Measurements from ENCODE around the gene NBAS. TPM values are rescaled to one million over a fixed set of nuclear protein-coding genes. Genes with fewer than 3 reads are reported as not detected.

The NBAS gene
- total and polyA plus RNA-seq, 2 of the 13 experiments (the other 11 are each of a cell fraction or from before 2014, with no cell fraction given): 33.6 to 58.7 TPM

DNA sequence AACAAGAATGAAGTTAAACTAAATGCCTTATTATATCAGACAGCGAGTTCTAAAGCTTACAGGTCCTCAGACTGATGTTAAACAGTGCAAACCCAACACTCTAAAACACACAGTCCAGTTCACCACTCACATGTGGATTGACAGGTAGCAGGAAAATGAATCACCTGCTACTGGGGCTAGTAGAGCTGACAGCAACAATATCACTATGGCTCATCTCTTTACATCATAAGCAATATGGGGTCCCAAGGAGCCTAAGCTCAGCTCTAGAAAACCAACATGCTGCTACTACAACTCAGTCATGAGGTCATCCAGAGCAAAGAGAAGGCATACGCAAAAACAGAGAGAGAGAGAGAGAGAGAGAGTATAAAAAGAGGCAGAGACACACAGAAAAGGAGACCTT, 145.4 kb downstream of the NBAS start:
- Histone ChIP-seq H3K27me3 (ENCODE audit: control insufficient read depth in 1 of 2, insufficient read depth in 2 of 2, low read length in 2 of 2) (no peaks in the 10 kb centered on the region), H3K4me2 (ENCODE audit: low read depth, low read length) (no peak overlapping the region), H3K9me3 (ENCODE audit: low read length) (no peaks in the 10 kb centered on the region), H3K27ac (ENCODE audit: extremely low read length, insufficient read depth, low read length) (no peak overlapping the region), H2AFZ (ENCODE audit: low read length) (no peak overlapping the region), H3K4me3 (replicated peaks in 1 of 3; ENCODE audit: insufficient read depth in 1 of 3, low read depth in 2 of 3, low read length in 3 of 3) (no peak overlapping the region), H4K20me1 (ENCODE audit: insufficient read depth, low read length) (no peaks in the 10 kb centered on the region), H3K79me2 (ENCODE audit: insufficient read depth, low read length) (no peaks in the 10 kb centered on the region), H3K4me1 (ENCODE audit: insufficient read depth, low read length) (no peaks in the 10 kb centered on the region), H3K9ac (ENCODE audit: insufficient read depth, low read depth, low read length) (no peak overlapping the region), H3K36me3 (replicated peaks in 1 of 2; ENCODE audit: control insufficient read depth in 1 of 2, insufficient read depth in 2 of 2, low read length in 2 of 2) (peaks cover 5 to 20% of the 10 kb centered on the region in 2 experiments; a peak in 4 of 5 replicates)
- no TSS peak for BruUV-seq (replicated peaks)
- in situ Hi-C loops (cut with HindIII; ENCODE audit: extremely low pct_ligation_motif_present, low pct_unique_long_range_greater_than_20kb): no loop called here
- DNase-seq (ENCODE audit: low spot score): no peak
- no peak for TF ChIP-seq ARNT (IDR thresholded peaks at IDR 0.05)
- TF ChIP-seq, protein P1, sequence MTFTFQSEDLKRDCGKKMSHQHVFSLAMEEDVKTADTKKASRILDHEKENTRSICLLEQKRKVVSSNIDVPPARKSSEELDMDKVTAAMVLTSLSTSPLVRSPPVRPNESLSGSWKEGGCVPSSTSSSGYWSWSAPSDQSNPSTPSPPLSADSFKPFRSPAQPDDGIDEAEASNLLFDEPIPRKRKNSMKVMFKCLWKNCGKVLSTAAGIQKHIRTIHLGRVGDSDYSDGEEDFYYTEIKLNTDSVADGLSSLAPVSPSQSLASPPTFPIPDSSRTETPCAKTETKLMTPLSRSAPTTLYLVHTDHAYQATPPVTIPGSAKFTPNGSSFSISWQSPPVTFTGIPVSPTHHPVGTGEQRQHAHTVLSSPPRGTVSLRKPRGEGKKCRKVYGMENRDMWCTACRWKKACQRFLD (CRISPR knock-in tag; IDR thresholded peaks at IDR 0.05; ENCODE audit: borderline replicate concordance): no peak
- no peak for TF ChIP-seq XRCC5 (optimal IDR thresholded peaks at IDR 0.05; ENCODE audit: low read length)
- no peak for FAIRE-seq
- WGBS (ENCODE audit: low lambda C conversion rate): 97% methylated on average over 2 of the region's 2 CpGs
- intact Hi-C loops (cut with micrococcal nuclease; ENCODE audit: unreplicated experiment): no loop called here
- POLR2A ChIA-PET: no interaction called here
- ATAC-seq: no peak
- CTCF ChIA-PET (ENCODE audit: low intra/inter-chr PET ratio, low total read pairs): no interaction called here

DNA sequence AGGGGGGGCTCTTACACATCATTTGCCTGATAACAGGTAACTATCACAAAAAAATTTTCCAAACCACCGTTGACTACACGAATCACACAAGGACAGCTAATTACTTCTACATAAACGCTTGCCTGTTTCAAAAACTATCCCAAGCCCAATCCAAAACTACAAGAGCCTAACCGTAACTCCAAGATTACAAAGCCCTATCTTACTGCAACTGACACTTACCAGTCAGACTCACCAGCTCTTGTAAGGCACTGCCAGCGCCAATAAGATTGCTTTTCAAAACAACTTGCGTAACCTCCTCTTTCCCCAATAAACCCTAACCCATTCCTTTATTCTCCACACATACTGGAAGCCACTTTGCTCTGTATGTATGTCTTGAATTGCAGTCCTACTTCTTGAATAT, 148.4 kb downstream of the NBAS start:
- Histone ChIP-seq H3K9me3 (ENCODE audit: low read length) (no peaks in the 10 kb centered on the region), H3K4me2 (ENCODE audit: low read depth, low read length) (no peak overlapping the region), H3K4me3 (replicated peaks in 1 of 3; ENCODE audit: insufficient read depth in 1 of 3, low read depth in 2 of 3, low read length in 3 of 3) (no peak overlapping the region), H4K20me1 (ENCODE audit: insufficient read depth, low read length) (no peaks in the 10 kb centered on the region), H3K79me2 (ENCODE audit: insufficient read depth, low read length) (no peaks in the 10 kb centered on the region), H3K27me3 (ENCODE audit: control insufficient read depth in 1 of 2, insufficient read depth in 2 of 2, low read length in 2 of 2) (no peaks in the 10 kb centered on the region), H3K9ac (ENCODE audit: insufficient read depth, low read depth, low read length) (no peak overlapping the region), H3K27ac (ENCODE audit: extremely low read length, insufficient read depth, low read length) (no peak overlapping the region), H3K36me3 (replicated peaks in 1 of 2; ENCODE audit: control insufficient read depth in 1 of 2, insufficient read depth in 2 of 2, low read length in 2 of 2) (peaks cover 7 to 24% of the 10 kb centered on the region in 2 experiments; a peak in 4 of 5 replicates), H3K4me1 (ENCODE audit: insufficient read depth, low read length) (no peaks in the 10 kb centered on the region), H2AFZ (ENCODE audit: low read length) (no peak overlapping the region)
- in situ Hi-C loops (cut with HindIII; ENCODE audit: extremely low pct_ligation_motif_present, low pct_unique_long_range_greater_than_20kb): no loop called here
- ChIA-PET POLR2A (no interaction called here), CTCF (ENCODE audit: low intra/inter-chr PET ratio, low total read pairs) (no interaction called here)
- no peak for ATAC-seq
- no TSS peak for BruUV-seq (replicated peaks)
- intact Hi-C loops (cut with micrococcal nuclease; ENCODE audit: unreplicated experiment): no loop called here
- DNase-seq (ENCODE audit: low spot score): no peak
- TF ChIP-seq PCBP1 (IDR thresholded peaks at IDR 0.05; ENCODE audit: borderline replicate concordance, low read depth, low read length) (no peak), ZNF10 (CRISPR knock-in tag; IDR thresholded peaks at IDR 0.05; ENCODE audit: borderline replicate concordance, low read depth) (no peak), ZNF468 (CRISPR knock-in tag; IDR thresholded peaks at IDR 0.05) (no peak), MAFG (CRISPR knock-in tag; IDR thresholded peaks at IDR 0.05) (no peak), NFRKB (IDR thresholded peaks at IDR 0.05) (no peak), TCF12 (IDR thresholded peaks at IDR 0.05) (no peak), TCF12 (CRISPR knock-in tag; IDR thresholded peaks at IDR 0.05) (no peak), CEBPB (IDR thresholded peaks at IDR 0.05; ENCODE audit: borderline replicate concordance, low read depth, low read length) (0 out of 2 replicates have a peak, but pooled peaks have one; percentile 14)
- TF ChIP-seq, protein P2, sequence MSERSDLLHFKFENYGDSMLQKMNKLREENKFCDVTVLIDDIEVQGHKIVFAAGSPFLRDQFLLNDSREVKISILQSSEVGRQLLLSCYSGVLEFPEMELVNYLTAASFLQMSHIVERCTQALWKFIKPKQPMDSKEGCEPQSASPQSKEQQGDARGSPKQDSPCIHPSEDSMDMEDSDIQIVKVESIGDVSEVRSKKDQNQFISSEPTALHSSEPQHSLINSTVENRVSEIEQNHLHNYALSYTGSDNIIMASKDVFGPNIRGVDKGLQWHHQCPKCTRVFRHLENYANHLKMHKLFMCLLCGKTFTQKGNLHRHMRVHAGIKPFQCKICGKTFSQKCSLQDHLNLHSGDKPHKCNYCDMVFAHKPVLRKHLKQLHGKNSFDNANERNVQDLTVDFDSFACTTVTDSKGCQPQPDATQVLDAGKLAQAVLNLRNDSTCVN (CRISPR knock-in tag; IDR thresholded peaks at IDR 0.05; ENCODE audit: borderline replicate concordance): no peak
- 95% methylated on average over 6 of the region's 6 CpGs for WGBS (ENCODE audit: low lambda C conversion rate)
- FAIRE-seq: no peak

Measured in HepG2 (cell line).